SK-N-SH (cell line): ENCODE data around the gene REXO5. TPM values are rescaled to one million over a fixed set of nuclear protein-coding genes. Genes with fewer than 3 reads are reported as not detected.

Experiments
- CTCF ChIA-PET: fragments of 300-600, 350-600 bp; formaldehyde crosslinking; extraction: SDS; loops from one replicate; lab custom pipeline; 2021; lab: Yijun Ruan, JAX
- POLR2A ChIA-PET: fragments of 350-600 bp; sonication (Branson Sonifier 250); formaldehyde crosslinking; extraction: SDS; loops from one replicate; lab custom pipeline; 2020; ENCODE audit warnings: antibody characterized with exemption, inconsistent platforms; lab: Yijun Ruan, JAX
- DNase-seq: peaks from one replicate; pipeline ENCODE4 v3.0.0; 2012
- H2AFZ ChIP-seq: fragments of 200-600 bp; sonication (generic); 2 replicates; pipeline ENCODE4 v1.8.1; 2016; ENCODE audit warnings: antibody characterized with exemption, mild to moderate bottlenecking, low read depth
- H3F3A ChIP-seq: fragments of 200-600 bp; sonication (generic); replicated peaks from 2 replicates; pipeline ENCODE3; 2016; ENCODE audit warnings: antibody characterized with exemption, mild to moderate bottlenecking; ENCODE audit not compliant: insufficient read depth
- H3K27ac ChIP-seq, 2 experiments: fragments of 200-500 bp in 1 of 2; fragments of 200-600 bp in 1 of 2; sonication (Bioruptor generic) in 1 of 2; sonication (generic), shearing (Covaris generic) in 1 of 2; 2 replicates each; pipeline versions ENCODE4 v1.5.1 to v1.6.1; 2014 to 2016; ENCODE audit warnings: low read depth in 2 of 2, inconsistent platforms in 1 of 2, low read length in 1 of 2, mild to moderate bottlenecking in 1 of 2, mixed read lengths in 1 of 2
- H3K27me3 ChIP-seq: fragments of 200-600 bp; sonication (generic), shearing (Covaris generic); 2 replicates; pipeline ENCODE4 v1.6.1; 2016; ENCODE audit warnings: mixed run types; ENCODE audit not compliant: insufficient read depth
- H3K36me3 ChIP-seq, 2 experiments: fragments of 200-500 bp in 1 of 2; fragments of 200-600 bp in 1 of 2; sonication (Bioruptor generic) in 1 of 2; sonication (generic) in 1 of 2; replicated peaks in 1 of 2; 2 replicates each; pipeline versions ENCODE3 to v1.5.1; 2014 to 2016; ENCODE audit warnings: low read length in 1 of 2, mild to moderate bottlenecking in 1 of 2; ENCODE audit not compliant: insufficient read depth in 2 of 2, control insufficient read depth in 1 of 2
- H3K4me1 ChIP-seq, 2 experiments: fragments of 200-500 bp in 1 of 2; fragments of 200-600 bp in 1 of 2; sonication (Bioruptor generic) in 1 of 2; sonication (generic), shearing (Covaris generic) in 1 of 2; 2 replicates each; pipeline versions ENCODE4 v1.5.1 to v1.6.1; 2014 to 2016; ENCODE audit warnings: low read depth in 1 of 2, low read length in 1 of 2, mixed run types in 1 of 2; ENCODE audit not compliant: insufficient read depth in 2 of 2, control insufficient read depth in 1 of 2
- H3K4me2 ChIP-seq: fragments of 200-600 bp; sonication (generic), shearing (Covaris generic); 2 replicates; pipeline ENCODE4 v1.6.1; 2017; ENCODE audit warnings: mixed run types
- H3K4me3 ChIP-seq, 2 experiments: fragments of 200-500 bp in 1 of 2; fragments of 200-600 bp in 1 of 2; sonication (Bioruptor generic) in 1 of 2; sonication (generic), shearing (Covaris generic) in 1 of 2; 2 replicates each; pipeline versions ENCODE4 v1.5.1 to v1.8.1; 2014 to 2016; ENCODE audit warnings: low read depth in 2 of 2, inconsistent platforms in 1 of 2, low read length in 1 of 2, mild to moderate bottlenecking in 1 of 2, mixed read lengths in 1 of 2, moderate library complexity in 1 of 2
- H3K79me2 ChIP-seq: fragments of 200-600 bp; sonication (generic); 2 replicates; pipeline ENCODE4 v1.8.1; 2017; ENCODE audit warnings: mild to moderate bottlenecking; ENCODE audit not compliant: insufficient read depth
- H3K9ac ChIP-seq: fragments of 200-600 bp; sonication (generic); 2 replicates; pipeline ENCODE4 v1.6.1; 2017; ENCODE audit warnings: mixed run types
- H3K9me2 ChIP-seq: fragments of 200-600 bp; sonication (generic); 2 replicates; pipeline ENCODE4 v1.6.1; 2017; ENCODE audit warnings: mixed run types
- H3K9me3 ChIP-seq: fragments of 200-600 bp; sonication (generic); 2 replicates; pipeline ENCODE4 v1.6.1; 2017; ENCODE audit warnings: mixed run types, mild to moderate bottlenecking, moderate library complexity
- H4K20me1 ChIP-seq: fragments of 200-600 bp; sonication (generic); 2 replicates; pipeline ENCODE4 v1.6.1; 2017; ENCODE audit warnings: mild to moderate bottlenecking, mixed run types; ENCODE audit not compliant: insufficient read depth
- ELF1 ChIP-seq: IDR thresholded peaks from 2 replicates; pipeline ENCODE4 v1.4.0; 2012
- EZH2phosphoT487 ChIP-seq: fragments of 200-600 bp; sonication (generic); IDR thresholded peaks from 2 replicates; pipeline ENCODE4 v1.6.1; 2017; ENCODE audit warnings: low read depth, mixed run types, mild to moderate bottlenecking, antibody characterized with exemption, moderate library complexity, borderline replicate concordance
- FOSL2 ChIP-seq: IDR thresholded peaks from 2 replicates; pipeline ENCODE4 v1.4.0; 2012; ENCODE audit warnings: low read depth, mild to moderate bottlenecking, moderate library complexity, borderline replicate concordance
- JUND ChIP-seq: IDR thresholded peaks from 2 replicates; pipeline ENCODE4 v1.4.0; 2012
- MXI1 ChIP-seq: IDR thresholded peaks from 2 replicates; pipeline ENCODE4 v1.6.1; 2012; ENCODE audit warnings: mild to moderate bottlenecking, low read depth, low read length, improper control_type of control experiment
- NFIC ChIP-seq: IDR thresholded peaks from 2 replicates; pipeline ENCODE4 v1.4.0; 2012; ENCODE audit warnings: borderline replicate concordance
- NRF1 ChIP-seq: IDR thresholded peaks from 2 replicates; pipeline ENCODE4 v1.6.1; 2012; ENCODE audit warnings: low read depth, mild to moderate bottlenecking, low read length
- PBX3 ChIP-seq: IDR thresholded peaks from 2 replicates; pipeline ENCODE4; 2012
- POLR2AphosphoS5 ChIP-seq: IDR thresholded peaks from 2 replicates; pipeline ENCODE4 v1.6.1; 2012; ENCODE audit warnings: low read depth, low read length
- RCOR1 ChIP-seq: fragments of 150-350 bp; IDR thresholded peaks from 2 replicates; pipeline ENCODE4 v1.6.1; 2017; ENCODE audit warnings: antibody characterized with exemption, low read length
- REST ChIP-seq: IDR thresholded peaks from 2 replicates; pipeline ENCODE4 v1.6.1; 2012; ENCODE audit warnings: mild to moderate bottlenecking, low read depth, low read length, moderate library complexity
- RXRA ChIP-seq: IDR thresholded peaks from 2 replicates; pipeline ENCODE4 v1.4.0; 2012; ENCODE audit warnings: low read depth, mild to moderate bottlenecking, borderline replicate concordance
- SIN3A ChIP-seq: IDR thresholded peaks from 2 replicates; pipeline ENCODE4 v1.6.1; 2012; ENCODE audit warnings: low read depth, mild to moderate bottlenecking, low read length, moderate library complexity, borderline replicate concordance
- SMC3 ChIP-seq: IDR thresholded peaks from 2 replicates; pipeline ENCODE4 v1.6.1; 2012; ENCODE audit warnings: low read depth, low read length, improper control_type of control experiment
- TAF1 ChIP-seq: IDR thresholded peaks from 2 replicates; pipeline ENCODE4 v1.6.1; 2012; ENCODE audit warnings: low read depth, mild to moderate bottlenecking, low read length, moderate library complexity, borderline replicate concordance
- WGBS: methylation state at CpG from one replicate; pipeline ENCODE4 v1.1.6; 2017; ENCODE audit warnings: low lambda C conversion rate; 5-methylcytosine and 5-hydroxymethylcytosine counted together
- polyA plus RNA-seq, 3 experiments: library from polyadenylated mRNA; depleted of rRNA; stranded (reverse); fragments of >200 nt; gene quantifications; 2 replicates each; pipeline ENCODE4 v1.2.3, GENCODE V29; 2012
- TF ChIP-seq, protein P1 (sequence below): IDR thresholded peaks from 2 replicates; pipeline ENCODE4 v1.4.0; 2012; ENCODE audit warnings: low read depth

The REXO5 gene
- polyA plus RNA-seq, 1 of the 3 experiments (the other 2 are of a cell fraction), result 3.8 TPM

GRCh38 chr16:20812510-20812909 lies 6.2 kb downstream of the REXO5 start:
- 73% methylated on average over 2 of the region's 2 CpGs for WGBS
- Histone ChIP-seq H3K27ac (no peak overlapping the region), H3K4me1 (peaks cover 0 to 2% of the 10 kb centered on the region in 2 experiments; a peak in 1 of 4 replicates), H3K9me2 (no peaks in the 10 kb centered on the region), H3K4me3 (no peak overlapping the region), H3F3A (peaks cover 10% of the 10 kb centered on the region), H4K20me1 (no peaks in the 10 kb centered on the region), H3K9me3 (no peaks in the 10 kb centered on the region), H3K4me2 (no peak overlapping the region), H3K36me3 (peaks cover 3 to 11% of the 10 kb centered on the region in 2 experiments), H3K27me3 (no peaks in the 10 kb centered on the region), H3K9ac (no peak overlapping the region), H3K79me2 (peaks cover 11% of the 10 kb centered on the region; the same call in 1 of the 2 replicates), H2AFZ (no peak overlapping the region)
- POLR2A ChIA-PET, result no interaction called here
- no peak for DNase-seq
- TF ChIP-seq RXRA, result no peak
- no peak for TF ChIP-seq EZH2phosphoT487
- no peak for TF ChIP-seq ELF1
- no peak for TF ChIP-seq REST
- no peak for TF ChIP-seq JUND
- no peak for TF ChIP-seq NFIC
- TF ChIP-seq RCOR1, result no peak
- TF ChIP-seq PBX3, result no peak
- CTCF ChIA-PET, result interaction anchor here (2.3 kb wide), 1 partner anchor 38 kb away, joined by 7 read pairs; no protein-coding TSS in a partner anchor

DNA sequence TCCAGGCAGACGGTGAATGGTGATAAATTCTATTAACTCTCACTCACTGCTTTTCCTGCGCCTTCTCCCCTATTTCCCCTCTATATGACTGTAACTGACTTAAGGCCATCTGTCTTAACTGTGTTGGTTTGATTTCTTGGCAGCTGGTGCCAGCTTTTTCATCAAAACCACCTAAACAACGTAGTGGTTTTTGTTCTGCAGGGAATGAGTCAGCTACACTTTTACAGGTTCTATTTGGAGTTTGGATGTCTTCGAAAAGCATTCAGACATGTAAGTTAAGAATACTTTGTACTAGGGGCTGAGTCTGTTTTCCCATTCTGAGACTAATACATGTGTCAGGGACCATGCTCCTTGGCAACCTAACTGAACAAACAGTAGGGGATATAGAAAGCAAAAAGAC lies 8.5 kb downstream of the REXO5 start:
- DNase-seq, result no peak
- WGBS, result 81% methylated on average over 4 of the region's 4 CpGs
- ChIA-PET POLR2A (interaction anchor here (1.8 kb wide), 1 partner anchor 8 kb away, joined by 6 read pairs; the partner anchor contains the start of genes ERI2 and REXO5), CTCF (interaction anchor here (0.7 to 1.9 kb wide), 4 partner anchors 8 to 269 kb away, joined by 3 to 6 read pairs (median 4); partner anchors contain the start of genes ERI2 and REXO5)
- Histone ChIP-seq H3F3A (no peaks in the 10 kb centered on the region), H2AFZ (no peak overlapping the region; the same call in 1 of the 2 replicates), H3K9me2 (no peaks in the 10 kb centered on the region), H3K79me2 (no peaks in the 10 kb centered on the region), H3K4me2 (no peak overlapping the region), H3K27me3 (no peaks in the 10 kb centered on the region), H3K9me3 (no peaks in the 10 kb centered on the region), H3K4me3 (no peak overlapping the region), H4K20me1 (no peaks in the 10 kb centered on the region), H3K27ac (peak overlapping the region in 1 of 2 experiments; percentile 67; a peak in 2 of 4 replicates), H3K9ac (no peak overlapping the region), H3K36me3 (peaks cover 3 to 11% of the 10 kb centered on the region in 2 experiments), H3K4me1 (no peaks in the 10 kb centered on the region)
- TF ChIP-seq MXI1, result no peak
- no peak for TF ChIP-seq PBX3
- TF ChIP-seq TAF1, result no peak
- TF ChIP-seq, protein P1, sequence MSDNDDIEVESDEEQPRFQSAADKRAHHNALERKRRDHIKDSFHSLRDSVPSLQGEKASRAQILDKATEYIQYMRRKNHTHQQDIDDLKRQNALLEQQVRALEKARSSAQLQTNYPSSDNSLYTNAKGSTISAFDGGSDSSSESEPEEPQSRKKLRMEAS, result no peak
- no peak for TF ChIP-seq NRF1
- no peak for TF ChIP-seq SIN3A
- TF ChIP-seq FOSL2, result no peak
- no peak for TF ChIP-seq REST
- TF ChIP-seq POLR2AphosphoS5, result no peak
- no peak for TF ChIP-seq SMC3
